GM20000 (cell line): Measurements from ENCODE around the gene RNF150.

Source experiments
- DNase-seq: peaks from one replicate; pipeline ENCODE4 v3.0.0; 2012; ENCODE audit warnings: low spot score
- TF ChIP-seq, protein P1 (sequence below): IDR thresholded peaks from 2 replicates; pipeline ENCODE4 v1.5.1; 2012; ENCODE audit warnings: mild to moderate bottlenecking, control low read depth; ENCODE audit errors: extremely low read depth, missing control alignments

The RNF150 gene

DNA sequence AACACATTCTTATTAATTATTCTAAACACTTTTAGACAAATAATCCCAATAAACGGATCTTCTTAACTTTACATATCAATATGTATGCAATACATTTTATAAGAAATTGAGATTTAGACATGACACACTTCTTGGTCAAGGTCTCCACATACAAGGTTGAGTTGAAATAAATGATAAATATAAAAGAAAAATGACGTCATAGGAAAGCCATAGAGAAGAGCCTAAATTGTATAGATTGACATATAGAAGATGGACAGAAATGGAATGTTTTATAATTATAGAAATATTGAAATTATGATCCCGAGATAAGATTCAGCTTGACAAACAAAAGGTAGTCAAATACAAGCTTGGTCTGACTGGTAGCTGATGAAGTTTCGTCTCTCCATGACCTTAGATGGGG is 87.4 kb downstream of the RNF150 start:
- TF ChIP-seq, protein P1, sequence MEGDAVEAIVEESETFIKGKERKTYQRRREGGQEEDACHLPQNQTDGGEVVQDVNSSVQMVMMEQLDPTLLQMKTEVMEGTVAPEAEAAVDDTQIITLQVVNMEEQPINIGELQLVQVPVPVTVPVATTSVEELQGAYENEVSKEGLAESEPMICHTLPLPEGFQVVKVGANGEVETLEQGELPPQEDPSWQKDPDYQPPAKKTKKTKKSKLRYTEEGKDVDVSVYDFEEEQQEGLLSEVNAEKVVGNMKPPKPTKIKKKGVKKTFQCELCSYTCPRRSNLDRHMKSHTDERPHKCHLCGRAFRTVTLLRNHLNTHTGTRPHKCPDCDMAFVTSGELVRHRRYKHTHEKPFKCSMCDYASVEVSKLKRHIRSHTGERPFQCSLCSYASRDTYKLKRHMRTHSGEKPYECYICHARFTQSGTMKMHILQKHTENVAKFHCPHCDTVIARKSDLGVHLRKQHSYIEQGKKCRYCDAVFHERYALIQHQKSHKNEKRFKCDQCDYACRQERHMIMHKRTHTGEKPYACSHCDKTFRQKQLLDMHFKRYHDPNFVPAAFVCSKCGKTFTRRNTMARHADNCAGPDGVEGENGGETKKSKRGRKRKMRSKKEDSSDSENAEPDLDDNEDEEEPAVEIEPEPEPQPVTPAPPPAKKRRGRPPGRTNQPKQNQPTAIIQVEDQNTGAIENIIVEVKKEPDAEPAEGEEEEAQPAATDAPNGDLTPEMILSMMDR: no peak
- DNase-seq: no peak

- TF ChIP-seq, protein P1: no peak
- DNase-seq: no peak
Observed at GRCh38 chr4:141041021-141041476, 92.2 kb downstream of the RNF150 start.

DNA sequence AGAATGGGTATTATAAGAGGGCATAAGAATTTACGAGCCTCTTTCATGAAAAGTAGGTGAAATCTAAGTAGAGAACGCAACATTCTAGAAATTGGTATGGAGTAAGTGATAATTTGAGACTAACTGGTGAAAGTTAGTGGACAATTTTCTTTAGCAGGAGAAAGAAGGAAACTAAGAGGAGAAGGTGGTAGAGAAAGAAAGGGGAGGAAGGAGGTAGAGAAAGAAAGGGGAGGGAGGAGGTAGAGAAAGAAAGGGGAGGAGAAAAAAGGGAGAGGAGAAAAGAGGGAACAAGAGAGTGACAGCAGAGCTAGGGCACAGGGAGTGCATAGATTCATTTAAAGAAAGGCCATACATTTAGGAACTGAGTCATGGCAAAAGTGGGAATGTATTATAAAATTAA is 94.1 kb downstream of the RNF150 start:
- TF ChIP-seq, protein P1: no peak
- no peak for DNase-seq

- DNase-seq: no peak
- TF ChIP-seq, protein P1: no peak
Observed at GRCh38 chr4:141038428-141038827, 94.8 kb downstream of the RNF150 start.

GRCh38 chr4:141037446-141037845 is 95.8 kb downstream of the RNF150 start:
- no peak for DNase-seq
- TF ChIP-seq, protein P1: no peak

- DNase-seq: no peak
- TF ChIP-seq, protein P1: no peak
Observed at GRCh38 chr4:141036786-141037185, 96.5 kb downstream of the RNF150 start.

- TF ChIP-seq, protein P1: no peak
- DNase-seq: no peak
Observed at GRCh38 chr4:141035920-141036319, 97.3 kb downstream of the RNF150 start.
